Activated CD8-positive, alpha-beta T cell treated with anti-CD3 and anti-CD28 coated beads, Interleukin-2, amount 10 ng/mL, durations not matched to agents 7 days and 5 days (primary cell): ENCODE data around the gene ZNF385A. TPM values are rescaled to one million over a fixed set of nuclear protein-coding genes. Genes with fewer than 3 reads are reported as not detected.
A peak's percentile ranks its signal among the peaks of the same experiment; 100 is the strongest.
"Not testable (repeated sequence)": the region's sequence is repeated elsewhere in the genome, so short reads cannot be mapped to it uniquely, and the experiment has no call there.

Experiments
- ATAC-seq: fragments of 150-1000 bp; cut with Tn5 transposase; one replicate; pipeline ENCODE4 v1.10.0; 2021; ENCODE audit warnings: moderate library complexity
- CTCF ChIA-PET: fragments of 350-600 bp; sonication (Branson Sonifier 250); formaldehyde crosslinking; loops from one replicate; lab custom pipeline; 2021; ENCODE audit warnings: antibody characterized with exemption; lab: Charles Lee
- POLR2A ChIA-PET: fragments of 350-600 bp; sonication (Branson Sonifier 250); formaldehyde crosslinking; loops from one replicate; lab custom pipeline; 2021; ENCODE audit warnings: antibody characterized with exemption; lab: Charles Lee
- DNase-seq: peaks from one replicate; pipeline ENCODE4 v3.0.0-alpha.2; 2020
- H3K27ac Mint-ChIP-seq: one replicate; pipeline ENCODE4 v1.8.0; 2021; ENCODE audit warnings: mild to moderate bottlenecking, mixed read lengths
- H3K27me3 Mint-ChIP-seq: one replicate; pipeline ENCODE4 v1.8.0; 2021; ENCODE audit warnings: low read depth, mixed read lengths
- H3K36me3 Mint-ChIP-seq: one replicate; pipeline ENCODE4 v1.8.0; 2021; ENCODE audit warnings: low read depth, mixed read lengths
- H3K4me1 Mint-ChIP-seq: one replicate; pipeline ENCODE4 v1.8.0; 2021; ENCODE audit warnings: low read depth, mixed read lengths
- H3K4me3 Mint-ChIP-seq: one replicate; pipeline ENCODE4 v1.8.0; 2021; ENCODE audit warnings: mild to moderate bottlenecking, mixed read lengths
- H3K9me3 Mint-ChIP-seq: one replicate; pipeline ENCODE4 v1.8.0; 2022; ENCODE audit warnings: mixed read lengths; ENCODE audit not compliant: insufficient read depth
- total RNA-seq, 2 experiments: library from RNA; stranded (reverse); gene quantifications; one replicate each; pipeline ENCODE4 v1.2.3, GENCODE V29; 2021

The ZNF385A gene
- total RNA-seq, 2 experiments from 2014 or later: 0.55 to 0.74 TPM

DNA sequence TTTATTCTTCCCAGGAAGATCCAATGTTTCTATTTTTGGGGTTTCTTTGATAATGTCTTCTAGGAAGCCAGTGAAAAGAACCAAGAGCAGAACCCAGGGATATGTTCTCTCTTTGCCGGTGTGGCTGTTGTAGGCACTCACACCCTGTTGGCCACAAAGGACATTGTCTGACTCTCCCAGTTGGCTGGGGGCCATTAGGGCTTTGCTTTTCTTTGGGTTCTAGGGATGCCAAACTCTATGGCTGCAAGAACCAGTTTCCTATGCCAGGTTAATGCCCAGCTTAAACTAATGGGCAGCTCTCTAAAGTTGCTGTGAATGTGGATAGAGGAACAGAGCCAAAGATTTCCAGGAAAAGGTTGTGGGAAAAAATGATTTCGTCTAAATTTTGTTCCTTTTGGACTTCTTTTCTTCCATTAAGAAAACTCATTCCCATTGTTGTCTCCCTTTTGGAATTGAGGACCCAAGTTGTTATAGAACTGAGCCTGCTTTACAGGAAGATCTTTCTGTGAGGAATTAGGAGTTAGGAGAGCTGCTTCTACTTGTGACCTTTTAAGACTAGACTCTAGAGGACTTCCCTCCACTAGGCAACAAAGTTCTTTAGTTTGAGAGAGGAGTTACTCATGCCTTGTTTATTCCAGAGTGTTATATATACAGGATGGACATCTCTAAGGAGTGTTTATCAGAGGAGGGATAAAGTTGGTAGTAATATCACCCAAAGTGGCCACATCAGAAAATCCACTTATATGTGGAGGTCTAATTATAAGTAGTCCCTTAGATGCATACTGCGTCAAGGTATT is 46.5 kb downstream of the ZNF385A start:
- ATAC-seq (no peak), DNase-seq (no peak)
- H3K27ac Mint-ChIP-seq: no peak overlapping the region
- POLR2A ChIA-PET: interaction anchor here (0.5 to 1.3 kb wide), 3 partner anchors 20 to 91 kb away, joined by 3 to 7 read pairs (median 6); no protein-coding TSS in a partner anchor
- H3K4me1 Mint-ChIP-seq: peaks cover 6% of the 10 kb centered on the region
- no peaks in the 10 kb centered on the region for H3K27me3 Mint-ChIP-seq
- CTCF ChIA-PET: interaction anchor here (0.7 to 7.4 kb wide), 19 partner anchors 9 to 131 kb away, joined by 3 to 105 read pairs (median 8); partner anchors contain the start of genes COPZ1 and NFE2
- peaks cover 20% of the 10 kb centered on the region for H3K36me3 Mint-ChIP-seq
- no peaks in the 10 kb centered on the region for H3K9me3 Mint-ChIP-seq
- no peak overlapping the region for H3K4me3 Mint-ChIP-seq

DNA sequence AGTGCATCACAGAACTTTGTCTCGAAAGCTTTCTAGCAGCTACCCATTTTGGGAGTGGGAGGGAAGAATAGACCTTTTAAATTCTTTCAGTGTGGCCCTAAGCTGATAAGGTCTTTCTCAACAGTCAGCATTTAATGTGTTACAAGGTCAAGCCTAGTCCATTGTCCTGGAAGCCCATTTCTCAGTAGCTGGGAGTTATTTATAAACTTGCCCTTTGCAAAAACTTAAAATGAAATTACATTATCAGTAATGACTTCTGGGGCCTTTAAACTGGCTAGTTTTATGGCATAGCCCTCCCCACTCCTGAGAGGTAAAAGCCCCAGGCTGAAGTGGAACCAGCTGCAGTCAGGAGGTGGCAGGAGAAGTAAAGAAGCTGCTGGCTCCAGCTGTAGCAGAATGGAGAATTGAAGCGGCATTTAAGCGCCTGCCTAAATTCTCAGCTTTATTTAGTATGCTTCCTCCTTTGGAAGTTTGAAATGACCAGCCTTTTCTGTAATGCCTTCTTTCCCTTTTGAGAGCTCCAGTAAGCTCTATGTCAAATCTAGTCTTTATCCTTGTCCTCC is 47.2 kb downstream of the ZNF385A start:
- no peak for ATAC-seq
- Mint-ChIP-seq H3K4me1 (peaks cover 6% of the 10 kb centered on the region), H3K4me3 (no peak overlapping the region), H3K9me3 (no peaks in the 10 kb centered on the region), H3K36me3 (peaks cover 16% of the 10 kb centered on the region), H3K27me3 (no peaks in the 10 kb centered on the region), H3K27ac (no peak overlapping the region)
- no peak for DNase-seq
- ChIA-PET POLR2A (interaction anchor here (0.6 to 1.3 kb wide), 2 partner anchors 21 to 90 kb away, joined by 6 to 7 read pairs; no protein-coding TSS in a partner anchor), CTCF (interaction anchor here (0.7 to 7.4 kb wide), 20 partner anchors 8 to 130 kb away, joined by 3 to 105 read pairs (median 8); partner anchors contain the start of genes COPZ1 and NFE2)

DNA sequence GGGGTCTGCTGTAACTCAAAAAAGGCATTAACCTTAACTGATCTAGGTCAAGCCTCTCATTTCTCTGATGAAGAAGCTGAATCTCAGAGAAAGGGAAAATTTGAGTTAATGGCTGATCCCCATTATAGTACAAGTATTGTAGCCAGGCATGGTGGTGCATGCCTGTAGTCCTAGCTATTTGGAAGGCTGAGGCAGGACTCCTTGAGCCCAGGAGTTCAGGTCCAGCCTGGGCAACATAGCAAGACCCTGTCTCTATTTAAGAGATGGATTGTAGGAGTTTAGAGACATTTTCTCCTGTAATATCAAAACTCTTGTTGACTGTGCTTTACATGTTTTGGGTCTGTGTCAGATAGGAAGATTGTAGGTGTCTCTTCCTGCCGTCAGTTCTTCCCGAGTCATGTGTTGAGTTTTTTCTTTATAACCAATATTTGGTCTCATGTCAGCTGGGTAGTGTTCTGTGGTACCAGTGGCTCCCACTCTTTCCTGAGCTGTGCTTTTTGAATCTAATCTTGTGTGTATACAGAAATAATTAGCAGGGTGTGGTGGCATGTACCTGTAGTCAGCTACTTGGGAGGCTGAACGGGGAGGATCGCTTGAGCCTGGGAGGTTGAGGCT is 51.0 kb downstream of the ZNF385A start:
- Mint-ChIP-seq H3K4me1 (peaks cover 37% of the 10 kb centered on the region), H3K27ac (no peak overlapping the region), H3K27me3 (no peaks in the 10 kb centered on the region), H3K36me3 (peaks cover 8% of the 10 kb centered on the region), H3K9me3 (no peaks in the 10 kb centered on the region), H3K4me3 (no peak overlapping the region)
- CTCF ChIA-PET: interaction anchor here (0.8 to 7.4 kb wide), 9 partner anchors 8 to 82 kb away, joined by 3 to 105 read pairs (median 39); partner anchors contain the start of gene COPZ1
- DNase-seq: no peak
- POLR2A ChIA-PET: interaction anchor here (0.9 kb wide), 1 partner anchor 52 kb away, joined by 3 read pairs; no protein-coding TSS in a partner anchor
- ATAC-seq: no peak

DNA sequence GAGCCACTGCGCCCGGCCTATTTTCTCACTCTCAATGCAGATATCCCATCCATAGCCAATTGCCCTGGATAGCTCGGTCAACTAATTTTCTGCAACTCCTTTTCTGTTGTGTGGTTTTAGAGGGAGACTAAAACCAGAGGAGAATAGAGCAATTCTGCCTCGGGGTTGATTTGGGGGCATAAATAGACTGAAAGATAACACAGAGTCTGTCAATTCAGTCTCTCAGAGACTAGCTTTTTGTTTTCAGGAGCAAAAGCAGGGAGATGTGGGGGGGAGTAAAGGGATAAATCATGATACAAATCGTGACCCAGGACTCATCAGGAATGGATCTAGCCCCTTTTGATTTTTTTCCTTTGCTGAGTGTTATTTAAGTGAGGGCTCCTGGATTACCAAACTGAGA is 53.1 kb downstream of the ZNF385A start:
- POLR2A ChIA-PET: interaction anchor here (1.2 kb wide), 1 partner anchor 51 kb away, joined by 4 read pairs; the partner anchor contains the start of gene CBX5
- peaks cover 10% of the 10 kb centered on the region for H3K36me3 Mint-ChIP-seq

DNA sequence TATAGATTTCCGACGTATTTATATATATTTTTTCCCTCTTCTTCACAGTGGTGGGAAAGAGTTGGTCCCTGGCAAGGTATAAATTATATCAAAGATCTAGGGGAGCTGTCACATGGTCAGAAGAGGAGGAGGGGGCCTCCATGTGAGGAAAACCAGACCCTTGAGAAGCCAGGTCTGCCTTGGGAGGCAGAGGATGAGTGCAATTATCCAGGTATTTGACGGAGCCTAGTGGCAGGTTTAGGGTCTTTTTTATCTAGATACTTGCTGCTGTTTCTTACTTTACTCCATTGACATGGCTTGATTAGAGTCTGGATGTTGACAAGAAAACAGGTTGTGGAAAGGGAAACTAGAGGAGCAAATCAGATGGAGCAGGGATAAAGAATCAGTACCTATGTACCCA is 54.1 kb downstream of the ZNF385A start:
- ChIA-PET CTCF (interaction anchor here (0.7 to 1.6 kb wide), 3 partner anchors 37 to 116 kb away, joined by 3 to 6 read pairs (median 3); no protein-coding TSS in a partner anchor), POLR2A (interaction anchor here (0.7 to 1.2 kb wide), 2 partner anchors 44 to 50 kb away, joined by 3 to 4 read pairs; partner anchors contain the start of gene CBX5)
- ATAC-seq (no peak), DNase-seq (no peak)
- Mint-ChIP-seq H3K4me3 (no peak overlapping the region), H3K27ac (peak overlapping the region; percentile 82), H3K27me3 (no peaks in the 10 kb centered on the region), H3K9me3 (no peaks in the 10 kb centered on the region), H3K4me1 (peaks cover 53% of the 10 kb centered on the region), H3K36me3 (peaks cover 10% of the 10 kb centered on the region)

More for the DNA sequence above, 53.1 kb downstream of the ZNF385A start:
- ATAC-seq (no peak), DNase-seq (no peak)
- peaks cover 49% of the 10 kb centered on the region for H3K4me1 Mint-ChIP-seq
- H3K9me3 Mint-ChIP-seq: no peaks in the 10 kb centered on the region
- no peaks in the 10 kb centered on the region for H3K27me3 Mint-ChIP-seq
- H3K27ac Mint-ChIP-seq: peak overlapping the region; percentile 82
- no peak overlapping the region for H3K4me3 Mint-ChIP-seq
- CTCF ChIA-PET: interaction anchor here (0.8 to 1.3 kb wide), 5 partner anchors 25 to 80 kb away, joined by 3 read pairs; no protein-coding TSS in a partner anchor

DNA sequence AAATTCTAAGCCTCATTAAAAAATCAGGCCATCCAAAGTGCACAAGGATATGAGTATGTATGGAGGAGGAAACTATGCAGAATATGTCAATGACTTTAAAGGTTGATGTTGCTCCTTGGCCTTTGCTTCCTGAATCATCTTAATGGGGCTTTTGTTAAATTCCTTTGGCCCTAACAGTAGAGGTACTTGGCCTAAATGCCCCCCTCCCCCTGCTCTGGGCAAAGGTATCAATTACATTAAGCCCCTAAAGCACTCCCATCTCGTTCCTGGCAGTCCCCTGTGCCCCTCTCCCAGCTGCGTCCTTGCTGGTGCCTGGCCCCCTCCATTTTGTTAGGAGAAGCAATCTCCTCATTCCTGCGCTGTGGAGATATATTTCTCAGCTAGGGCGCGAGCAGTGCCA is 54.8 kb downstream of the ZNF385A start:
- DNase-seq: no peak

DNA sequence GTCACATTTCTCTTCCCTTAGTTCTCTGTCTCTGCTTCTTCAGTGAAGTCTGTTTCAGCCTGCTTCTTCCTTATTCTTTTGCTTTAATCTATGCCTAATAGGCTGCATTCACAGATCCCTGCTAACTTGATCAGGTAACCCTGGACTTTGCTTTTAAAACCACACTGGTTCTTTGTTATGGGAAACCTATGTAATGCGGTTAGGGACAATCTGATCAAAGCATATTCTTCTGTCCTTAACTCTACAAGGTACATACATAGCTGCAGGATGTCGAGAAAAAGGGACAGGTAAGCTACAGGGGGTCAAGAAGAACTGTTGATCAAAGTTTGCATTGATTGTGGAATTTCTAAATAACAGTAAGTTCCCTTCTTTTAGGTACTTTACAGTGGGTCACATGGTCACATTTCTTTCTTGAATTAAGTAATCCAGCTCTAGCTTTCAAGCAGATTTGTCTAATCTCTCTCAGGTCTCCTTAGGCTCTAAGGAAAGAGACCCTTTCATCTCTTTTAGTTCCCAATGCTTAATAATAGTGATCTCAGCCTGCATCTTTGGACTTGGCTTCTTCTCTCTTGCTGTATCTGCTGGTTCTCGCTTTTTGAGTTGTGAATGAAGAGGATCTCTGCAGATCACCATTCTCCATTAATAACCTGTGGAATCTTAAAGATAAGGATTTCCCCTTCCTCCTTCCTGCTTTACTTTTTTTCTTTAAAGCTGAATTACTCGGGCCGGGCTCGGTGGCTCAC is 55.8 kb downstream of the ZNF385A start:
- CTCF ChIA-PET: interaction anchor here (1.0 to 2.1 kb wide), 7 partner anchors 8 to 96 kb away, joined by 3 to 9 read pairs (median 3); no protein-coding TSS in a partner anchor
- Mint-ChIP-seq H3K4me1 (peaks cover 61% of the 10 kb centered on the region), H3K4me3 (no peak overlapping the region), H3K9me3 (no peaks in the 10 kb centered on the region), H3K27ac (peak overlapping the region; percentile 41), H3K27me3 (no peaks in the 10 kb centered on the region), H3K36me3 (peaks cover 16% of the 10 kb centered on the region)
- ATAC-seq (no peak), DNase-seq (no peak)
- POLR2A ChIA-PET: interaction anchor here (0.6 kb wide), 1 partner anchor 48 kb away, joined by 5 read pairs; the partner anchor contains the start of gene HNRNPA1

More for the DNA sequence above, 54.8 kb downstream of the ZNF385A start:
- H3K4me3 Mint-ChIP-seq: no peak overlapping the region
- H3K36me3 Mint-ChIP-seq: peaks cover 16% of the 10 kb centered on the region
- no peak for ATAC-seq
- ChIA-PET POLR2A (interaction anchor here (0.6 to 0.7 kb wide), 2 partner anchors 43 to 49 kb away, joined by 3 to 5 read pairs; partner anchors contain the start of gene HNRNPA1), CTCF (interaction anchor here (0.7 to 1.6 kb wide), 3 partner anchors 7 to 115 kb away, joined by 3 to 6 read pairs (median 3); no protein-coding TSS in a partner anchor)
- H3K9me3 Mint-ChIP-seq: no peaks in the 10 kb centered on the region
- peak overlapping the region; percentile 58 for H3K27ac Mint-ChIP-seq
- peaks cover 58% of the 10 kb centered on the region for H3K4me1 Mint-ChIP-seq
- no peaks in the 10 kb centered on the region for H3K27me3 Mint-ChIP-seq

DNA sequence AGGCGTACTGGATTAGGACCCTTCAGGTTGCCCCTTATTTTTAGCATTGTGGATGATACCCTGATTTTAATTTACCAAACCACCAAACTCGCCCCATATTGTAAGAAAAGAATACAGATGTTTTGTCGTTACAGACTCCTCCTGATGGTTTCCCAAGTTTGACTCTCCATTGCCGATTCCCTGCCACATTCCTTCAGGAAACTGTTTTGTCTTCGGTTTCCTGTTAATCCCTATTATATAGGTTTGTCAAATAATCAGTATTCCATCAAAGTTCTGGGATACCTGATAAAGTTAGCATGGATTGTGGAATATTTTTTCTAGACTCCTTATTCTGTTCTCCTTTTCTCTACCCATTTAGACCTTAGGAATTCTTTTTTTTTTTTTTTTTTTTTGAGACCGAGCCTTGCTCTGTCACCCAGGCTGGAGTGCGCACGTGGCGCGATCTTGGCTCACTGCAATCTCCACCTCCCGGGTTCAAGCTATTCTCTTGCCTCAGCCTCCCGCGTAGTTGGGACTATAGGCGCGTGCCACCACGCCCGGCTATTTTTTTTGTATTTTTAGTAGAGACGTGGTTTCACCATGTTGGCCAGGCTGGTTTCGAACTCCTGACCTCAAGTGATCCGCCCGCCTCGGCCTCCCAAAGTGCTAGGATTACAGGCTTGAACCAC is 59.0 kb downstream of the ZNF385A start:
- ChIA-PET POLR2A (interaction anchor here (0.8 to 2.4 kb wide), 6 partner anchors 9 to 45 kb away, joined by 3 to 24 read pairs (median 4); partner anchors contain the start of genes CBX5 and HNRNPA1), CTCF (interaction anchor here (0.6 to 4.5 kb wide), 38 partner anchors 10 to 172 kb away, joined by 3 to 105 read pairs (median 6); partner anchors contain the start of genes CBX5, HNRNPA1, NCKAP1L and NFE2)
- H3K36me3 Mint-ChIP-seq, H3K27me3 Mint-ChIP-seq, DNase-seq, ATAC-seq, H3K9me3 Mint-ChIP-seq: not testable (repeated sequence)
- Mint-ChIP-seq H3K27ac (peak overlapping the region; percentile 92), H3K4me3 (peak overlapping the region; percentile 97), H3K4me1 (peaks cover 44% of the 10 kb centered on the region)

DNA sequence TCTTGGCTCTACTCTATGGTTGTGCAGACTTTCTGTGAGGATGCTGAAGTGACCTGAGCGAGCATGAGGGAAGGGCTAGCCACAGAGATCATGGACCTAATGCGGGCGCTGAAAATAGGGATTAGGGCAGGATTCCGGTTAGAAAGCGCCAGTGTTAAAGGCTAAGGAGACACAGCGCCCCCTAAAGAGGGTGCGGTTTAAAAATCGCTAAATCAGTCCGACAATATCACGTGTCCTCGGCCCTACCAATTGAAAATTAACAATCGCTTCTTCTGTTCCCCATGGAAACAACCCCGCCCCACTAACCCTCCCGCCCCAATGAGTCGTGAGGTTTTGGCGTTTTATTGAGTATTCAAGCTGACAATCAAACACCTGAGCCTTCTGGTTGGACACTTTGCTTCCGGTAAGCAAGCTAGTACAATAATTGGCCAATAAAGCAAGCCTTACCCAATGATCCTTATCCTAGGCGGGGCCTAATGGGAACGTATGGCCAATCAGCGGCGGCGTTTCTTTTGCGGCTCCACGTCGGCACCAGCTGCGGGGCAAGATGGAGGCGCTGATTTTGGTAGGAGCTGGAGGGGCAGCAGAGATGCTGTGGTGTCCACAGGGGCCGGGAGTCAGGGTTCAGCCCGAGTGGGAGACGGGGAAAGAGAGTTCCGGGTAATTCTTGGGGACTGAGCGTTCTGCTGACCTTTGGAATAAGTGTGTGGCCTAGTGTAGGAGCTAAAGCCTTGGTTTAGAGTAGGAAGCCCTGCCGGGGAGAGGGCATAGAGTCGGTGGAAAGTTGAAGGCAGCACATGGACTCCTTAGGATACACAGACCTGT is 59.7 kb downstream of the ZNF385A start, which contains the start of gene COPZ1:
TSS of gene COPZ1 (plus strand) at position 515 of the 825 bp plus-strand sequence. CDS start at position 548, 33 bp downstream.
- no peaks in the 10 kb centered on the region for H3K27me3 Mint-ChIP-seq
- H3K4me1 Mint-ChIP-seq: peaks cover 38% of the 10 kb centered on the region
- peak within 1 kb of the TSS; percentile 97 for H3K4me3 Mint-ChIP-seq
- ATAC-seq (peak; percentile 99), DNase-seq (peak; percentile 98)
- H3K27ac Mint-ChIP-seq: peak within 1 kb of the TSS; percentile 92
- peaks cover 8% of the 10 kb centered on the region for H3K36me3 Mint-ChIP-seq
- ChIA-PET CTCF (interaction anchor here (0.6 to 4.5 kb wide), 41 partner anchors 11 to 173 kb away, joined by 3 to 105 read pairs (median 6); partner anchors contain the start of genes CBX5, HNRNPA1, NCKAP1L and NFE2), POLR2A (interaction anchor here (0.8 to 2.4 kb wide), 6 partner anchors 9 to 44 kb away, joined by 3 to 24 read pairs (median 4); partner anchors contain the start of genes CBX5 and HNRNPA1)
- no peaks in the 10 kb centered on the region for H3K9me3 Mint-ChIP-seq
